Measurements from ENCODE around the gene PDE2A.

- TF ChIP-seq, protein P1, sequence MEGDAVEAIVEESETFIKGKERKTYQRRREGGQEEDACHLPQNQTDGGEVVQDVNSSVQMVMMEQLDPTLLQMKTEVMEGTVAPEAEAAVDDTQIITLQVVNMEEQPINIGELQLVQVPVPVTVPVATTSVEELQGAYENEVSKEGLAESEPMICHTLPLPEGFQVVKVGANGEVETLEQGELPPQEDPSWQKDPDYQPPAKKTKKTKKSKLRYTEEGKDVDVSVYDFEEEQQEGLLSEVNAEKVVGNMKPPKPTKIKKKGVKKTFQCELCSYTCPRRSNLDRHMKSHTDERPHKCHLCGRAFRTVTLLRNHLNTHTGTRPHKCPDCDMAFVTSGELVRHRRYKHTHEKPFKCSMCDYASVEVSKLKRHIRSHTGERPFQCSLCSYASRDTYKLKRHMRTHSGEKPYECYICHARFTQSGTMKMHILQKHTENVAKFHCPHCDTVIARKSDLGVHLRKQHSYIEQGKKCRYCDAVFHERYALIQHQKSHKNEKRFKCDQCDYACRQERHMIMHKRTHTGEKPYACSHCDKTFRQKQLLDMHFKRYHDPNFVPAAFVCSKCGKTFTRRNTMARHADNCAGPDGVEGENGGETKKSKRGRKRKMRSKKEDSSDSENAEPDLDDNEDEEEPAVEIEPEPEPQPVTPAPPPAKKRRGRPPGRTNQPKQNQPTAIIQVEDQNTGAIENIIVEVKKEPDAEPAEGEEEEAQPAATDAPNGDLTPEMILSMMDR (IDR thresholded peaks at IDR 0.05): no peak
- no peak for TF ChIP-seq EZH2 (IDR thresholded peaks at IDR 0.05)
These were observed 42.7 kb upstream of the PDE2A start for GRCh38 chr11:72716788-72717435.

Measured in neural progenitor cell (in vitro differentiated cells).